ENCODE measurements around the gene DSCAM. TPM values are rescaled to one million over a fixed set of nuclear protein-coding genes. Genes with fewer than 3 reads are reported as not detected.

Gene DSCAM
- total and polyA plus RNA-seq, 2 donors (not counting 1 experiment from before 2014, with no cell fraction given), result under 0.01 to 0.01 TPM

- H3K27ac ChIP-seq (ENCODE audit: insufficient read depth, low read length), result no peak overlapping the region
- no peaks in the 10 kb centered on the region for H3K9me3 ChIP-seq (ENCODE audit: control insufficient read depth, insufficient read depth, low read depth, low read length)
- H3K79me2 ChIP-seq (ENCODE audit: control insufficient read depth, insufficient read depth, low read length), result no peaks in the 10 kb centered on the region
- H3K4me3 ChIP-seq (replicated peaks in 1 of 4; ENCODE audit: control extremely low read depth in 1 of 4, insufficient read depth in 1 of 4, low read depth in 3 of 4, low read length in 4 of 4), result no peak overlapping the region
- no peak overlapping the region for H3K4me2 ChIP-seq (ENCODE audit: extremely low read depth, insufficient read depth, low read length)
- TF ChIP-seq, protein P1, sequence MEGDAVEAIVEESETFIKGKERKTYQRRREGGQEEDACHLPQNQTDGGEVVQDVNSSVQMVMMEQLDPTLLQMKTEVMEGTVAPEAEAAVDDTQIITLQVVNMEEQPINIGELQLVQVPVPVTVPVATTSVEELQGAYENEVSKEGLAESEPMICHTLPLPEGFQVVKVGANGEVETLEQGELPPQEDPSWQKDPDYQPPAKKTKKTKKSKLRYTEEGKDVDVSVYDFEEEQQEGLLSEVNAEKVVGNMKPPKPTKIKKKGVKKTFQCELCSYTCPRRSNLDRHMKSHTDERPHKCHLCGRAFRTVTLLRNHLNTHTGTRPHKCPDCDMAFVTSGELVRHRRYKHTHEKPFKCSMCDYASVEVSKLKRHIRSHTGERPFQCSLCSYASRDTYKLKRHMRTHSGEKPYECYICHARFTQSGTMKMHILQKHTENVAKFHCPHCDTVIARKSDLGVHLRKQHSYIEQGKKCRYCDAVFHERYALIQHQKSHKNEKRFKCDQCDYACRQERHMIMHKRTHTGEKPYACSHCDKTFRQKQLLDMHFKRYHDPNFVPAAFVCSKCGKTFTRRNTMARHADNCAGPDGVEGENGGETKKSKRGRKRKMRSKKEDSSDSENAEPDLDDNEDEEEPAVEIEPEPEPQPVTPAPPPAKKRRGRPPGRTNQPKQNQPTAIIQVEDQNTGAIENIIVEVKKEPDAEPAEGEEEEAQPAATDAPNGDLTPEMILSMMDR (conservative IDR thresholded peaks at IDR 0.05 in 1 of 2, IDR thresholded peaks at IDR 0.05 in 1 of 2; ENCODE audit: low read depth in 1 of 2, low read length in 2 of 2), result no peak
- TF ChIP-seq EZH2 (IDR thresholded peaks at IDR 0.05; ENCODE audit: low read length, missing control alignments), result no peak
- H2AFZ ChIP-seq (ENCODE audit: low read length), result no peak overlapping the region
- no peaks in the 10 kb centered on the region for H3K36me3 ChIP-seq (ENCODE audit: control insufficient read depth, insufficient read depth, low read length)
- DNase-seq (ENCODE audit: low read depth in 2 of 2), result no peak
- no peaks in the 10 kb centered on the region for H4K20me1 ChIP-seq (ENCODE audit: control insufficient read depth, extremely low read depth, insufficient read depth, low read length)
- no peaks in the 10 kb centered on the region for H3K27me3 ChIP-seq (ENCODE audit: control insufficient read depth, insufficient read depth, low read length)
- no peak overlapping the region for H3K9ac ChIP-seq (ENCODE audit: insufficient read depth, low read length)
- no peaks in the 10 kb centered on the region for H3K4me1 ChIP-seq (ENCODE audit: control insufficient read depth, extremely low read depth, insufficient read depth, low read length)
These were observed 342.1 kb downstream of the DSCAM start for GRCh38 chr21:40504825-40505224.

GRCh38 chr21:40496116-40496515, 350.8 kb downstream of the DSCAM start:
- Histone ChIP-seq H3K4me3 (replicated peaks in 1 of 4; ENCODE audit: control extremely low read depth in 1 of 4, insufficient read depth in 1 of 4, low read depth in 3 of 4, low read length in 4 of 4) (no peak overlapping the region), H3K9ac (ENCODE audit: insufficient read depth, low read length) (no peak overlapping the region), H3K27me3 (ENCODE audit: control insufficient read depth, insufficient read depth, low read length) (no peaks in the 10 kb centered on the region), H3K4me2 (ENCODE audit: extremely low read depth, insufficient read depth, low read length) (no peak overlapping the region), H3K9me3 (ENCODE audit: control insufficient read depth, insufficient read depth, low read depth, low read length) (no peaks in the 10 kb centered on the region), H2AFZ (ENCODE audit: low read length) (no peak overlapping the region), H3K4me1 (ENCODE audit: control insufficient read depth, extremely low read depth, insufficient read depth, low read length) (no peaks in the 10 kb centered on the region), H3K36me3 (ENCODE audit: control insufficient read depth, insufficient read depth, low read length) (no peaks in the 10 kb centered on the region), H3K79me2 (ENCODE audit: control insufficient read depth, insufficient read depth, low read length) (no peaks in the 10 kb centered on the region), H3K27ac (ENCODE audit: insufficient read depth, low read length) (no peak overlapping the region), H4K20me1 (ENCODE audit: control insufficient read depth, extremely low read depth, insufficient read depth, low read length) (no peaks in the 10 kb centered on the region)
- DNase-seq (ENCODE audit: low read depth in 2 of 2), result no peak
- no peak for TF ChIP-seq EZH2 (IDR thresholded peaks at IDR 0.05; ENCODE audit: low read length, missing control alignments)
- TF ChIP-seq, protein P1 (conservative IDR thresholded peaks at IDR 0.05 in 1 of 2, IDR thresholded peaks at IDR 0.05 in 1 of 2; ENCODE audit: low read depth in 1 of 2, low read length in 2 of 2), result no peak

GRCh38 chr21:40490408-40490807, 356.6 kb downstream of the DSCAM start:
- Histone ChIP-seq H3K27me3 (ENCODE audit: control insufficient read depth, insufficient read depth, low read length) (no peaks in the 10 kb centered on the region), H3K4me3 (replicated peaks in 1 of 4; ENCODE audit: control extremely low read depth in 1 of 4, insufficient read depth in 1 of 4, low read depth in 3 of 4, low read length in 4 of 4) (no peak overlapping the region), H3K36me3 (ENCODE audit: control insufficient read depth, insufficient read depth, low read length) (no peaks in the 10 kb centered on the region), H3K9me3 (ENCODE audit: control insufficient read depth, insufficient read depth, low read depth, low read length) (no peaks in the 10 kb centered on the region), H3K79me2 (ENCODE audit: control insufficient read depth, insufficient read depth, low read length) (no peaks in the 10 kb centered on the region), H3K4me2 (ENCODE audit: extremely low read depth, insufficient read depth, low read length) (no peak overlapping the region), H4K20me1 (ENCODE audit: control insufficient read depth, extremely low read depth, insufficient read depth, low read length) (no peaks in the 10 kb centered on the region), H2AFZ (ENCODE audit: low read length) (no peak overlapping the region), H3K4me1 (ENCODE audit: control insufficient read depth, extremely low read depth, insufficient read depth, low read length) (no peaks in the 10 kb centered on the region), H3K27ac (ENCODE audit: insufficient read depth, low read length) (no peak overlapping the region), H3K9ac (ENCODE audit: insufficient read depth, low read length) (no peak overlapping the region)
- no peak for DNase-seq (ENCODE audit: low read depth in 2 of 2)
- TF ChIP-seq, protein P1 (conservative IDR thresholded peaks at IDR 0.05 in 1 of 2, IDR thresholded peaks at IDR 0.05 in 1 of 2; ENCODE audit: low read depth in 1 of 2, low read length in 2 of 2), result no peak
- TF ChIP-seq EZH2 (IDR thresholded peaks at IDR 0.05; ENCODE audit: low read length, missing control alignments), result no peak
